Rectal smooth muscle tissue (tissue), 1 donor: Measurements from ENCODE around the gene ATM.
"Not testable (repeated sequence)": the region's sequence is repeated elsewhere in the genome, so short reads cannot be mapped to it uniquely, and the experiment has no call there.

Experiments used
- H3K27ac ChIP-seq: one replicate; pipeline ENCODE4 v1.7.0; 2013; ENCODE audit warnings: low read depth, low read length, inconsistent platforms
- H3K27me3 ChIP-seq: one replicate; pipeline ENCODE4 v1.7.0; 2013; ENCODE audit warnings: low read length; ENCODE audit not compliant: control insufficient read depth, insufficient read depth
- H3K36me3 ChIP-seq: one replicate; pipeline ENCODE4 v1.7.0; 2013; ENCODE audit warnings: low read length; ENCODE audit not compliant: control insufficient read depth, insufficient read depth
- H3K4me1 ChIP-seq: one replicate; pipeline ENCODE4 v1.7.0; 2013; ENCODE audit warnings: low read length; ENCODE audit not compliant: control insufficient read depth, insufficient read depth
- H3K4me3 ChIP-seq: one replicate; pipeline ENCODE4 v1.7.0; 2013; ENCODE audit warnings: low read length
- H3K9ac ChIP-seq: one replicate; pipeline ENCODE4 v1.7.0; 2013; ENCODE audit warnings: low read length

Gene ATM

DNA sequence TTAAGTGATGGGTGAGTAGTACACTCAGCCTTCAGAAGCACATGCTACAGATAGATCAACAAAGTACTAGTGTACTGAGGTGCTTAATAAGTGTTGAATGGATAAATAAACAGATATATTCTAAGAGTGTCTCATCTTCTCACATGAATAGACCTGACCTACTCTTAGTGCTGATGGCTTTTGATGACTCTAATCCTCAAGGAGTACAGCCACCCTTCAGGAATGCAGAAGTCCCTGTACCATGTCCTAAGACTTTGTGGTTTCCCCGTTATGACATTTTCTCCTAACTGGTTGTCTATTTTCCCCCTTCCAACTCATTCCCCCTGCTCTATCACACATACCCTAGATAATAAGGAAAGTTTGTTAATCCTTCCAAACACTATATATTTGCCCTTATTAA, 182.8 kb downstream of the ATM start:
- H3K27me3 ChIP-seq, result no peaks in the 10 kb centered on the region
- H3K9ac ChIP-seq, result no peak overlapping the region
- no peaks in the 10 kb centered on the region for H3K4me1 ChIP-seq

DNA sequence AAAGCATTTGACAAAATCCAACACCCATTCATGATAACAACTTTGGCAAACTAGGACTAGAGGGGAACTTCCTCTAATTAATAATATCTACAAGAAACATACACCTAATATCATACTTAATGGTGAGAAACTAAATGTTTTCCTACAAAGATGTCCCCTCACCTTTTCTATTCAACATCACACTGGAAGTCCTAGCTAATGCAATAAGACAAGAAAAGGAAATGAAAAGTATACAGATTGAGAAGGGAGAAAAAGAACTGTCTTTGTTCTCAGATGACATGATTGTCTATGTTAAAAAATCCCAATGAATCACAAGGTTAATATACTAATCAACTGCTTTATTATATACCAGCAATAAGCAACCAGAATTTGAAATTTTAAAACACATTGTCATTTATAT, 192.1 kb downstream of the ATM start:
- Histone ChIP-seq H3K27ac (no peak overlapping the region), H3K4me1 (no peaks in the 10 kb centered on the region), H3K9ac (no peak overlapping the region), H3K36me3 (no peaks in the 10 kb centered on the region), H3K27me3 (no peaks in the 10 kb centered on the region), H3K4me3 (no peak overlapping the region)

More for the DNA sequence above, 182.8 kb downstream of the ATM start:
- H3K27ac ChIP-seq, result no peak overlapping the region
- no peaks in the 10 kb centered on the region for H3K36me3 ChIP-seq
- H3K4me3 ChIP-seq, result no peak overlapping the region

DNA sequence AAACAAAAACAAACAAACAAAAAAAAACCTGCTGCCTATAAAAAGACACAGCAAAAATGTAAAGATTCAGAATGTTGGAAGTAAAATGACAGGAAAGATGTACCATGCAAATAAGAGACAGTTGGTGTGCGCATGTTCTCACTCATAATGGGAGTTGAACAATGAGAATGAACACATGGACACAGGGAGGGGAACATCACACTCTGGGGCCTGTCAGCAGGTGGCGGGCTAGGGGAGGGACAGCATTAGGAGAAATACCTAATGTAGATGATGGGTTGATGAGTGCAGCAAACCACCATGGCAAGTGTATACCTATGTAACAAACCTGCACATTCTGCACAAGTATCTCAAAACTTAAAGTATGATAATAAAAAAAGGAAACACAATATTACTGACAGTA, 194.7 kb downstream of the ATM start:
- H3K9ac ChIP-seq, H3K36me3 ChIP-seq, H3K4me3 ChIP-seq, H3K27ac ChIP-seq, H3K4me1 ChIP-seq, H3K27me3 ChIP-seq: not testable (repeated sequence)
